GM12864 (cell line): ENCODE results near the gene SIL1.
"Not testable (repeated sequence)": the region's sequence is repeated elsewhere in the genome, so short reads cannot be mapped to it uniquely, and the experiment has no call there.

Experiments used
- DNase-seq: peaks from one replicate; pipeline ENCODE4 v3.0.0-alpha.2; 2011; ENCODE audit warnings: low read depth
- H3K4me3 ChIP-seq: 2 replicates; pipeline ENCODE4 v1.5.1; 2011; ENCODE audit warnings: mild to moderate bottlenecking, low read depth, low read length, control low read depth
- TF ChIP-seq, protein P1 (sequence below): IDR thresholded peaks from 2 replicates; pipeline ENCODE4 v1.5.1; 2011; ENCODE audit warnings: low read depth, mild to moderate bottlenecking, moderate library complexity, low read length, control low read depth, inconsistent platforms; ENCODE audit errors: missing control alignments

The SIL1 gene

DNA sequence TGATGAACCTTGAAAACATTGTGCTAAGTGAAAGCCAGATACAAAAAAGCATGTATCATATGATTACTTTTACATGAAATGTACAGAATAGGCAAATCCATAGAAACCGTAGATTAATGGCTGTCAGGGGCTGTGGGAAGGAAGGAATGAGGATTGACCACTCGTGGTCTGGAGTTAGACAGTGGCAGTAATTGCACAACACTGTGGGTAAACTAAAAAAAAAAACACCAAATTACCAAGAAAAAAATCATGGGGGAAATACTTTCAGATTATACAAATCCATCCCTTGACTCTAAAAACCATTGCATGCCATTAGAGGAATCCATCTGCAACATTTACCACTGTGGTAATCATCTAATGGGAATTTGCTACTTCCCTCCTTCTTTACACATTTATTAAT, 140.0 kb downstream of the SIL1 start:
- TF ChIP-seq, protein P1, sequence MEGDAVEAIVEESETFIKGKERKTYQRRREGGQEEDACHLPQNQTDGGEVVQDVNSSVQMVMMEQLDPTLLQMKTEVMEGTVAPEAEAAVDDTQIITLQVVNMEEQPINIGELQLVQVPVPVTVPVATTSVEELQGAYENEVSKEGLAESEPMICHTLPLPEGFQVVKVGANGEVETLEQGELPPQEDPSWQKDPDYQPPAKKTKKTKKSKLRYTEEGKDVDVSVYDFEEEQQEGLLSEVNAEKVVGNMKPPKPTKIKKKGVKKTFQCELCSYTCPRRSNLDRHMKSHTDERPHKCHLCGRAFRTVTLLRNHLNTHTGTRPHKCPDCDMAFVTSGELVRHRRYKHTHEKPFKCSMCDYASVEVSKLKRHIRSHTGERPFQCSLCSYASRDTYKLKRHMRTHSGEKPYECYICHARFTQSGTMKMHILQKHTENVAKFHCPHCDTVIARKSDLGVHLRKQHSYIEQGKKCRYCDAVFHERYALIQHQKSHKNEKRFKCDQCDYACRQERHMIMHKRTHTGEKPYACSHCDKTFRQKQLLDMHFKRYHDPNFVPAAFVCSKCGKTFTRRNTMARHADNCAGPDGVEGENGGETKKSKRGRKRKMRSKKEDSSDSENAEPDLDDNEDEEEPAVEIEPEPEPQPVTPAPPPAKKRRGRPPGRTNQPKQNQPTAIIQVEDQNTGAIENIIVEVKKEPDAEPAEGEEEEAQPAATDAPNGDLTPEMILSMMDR = no peak
- H3K4me3 ChIP-seq = no peak overlapping the region
- DNase-seq = no peak

DNA sequence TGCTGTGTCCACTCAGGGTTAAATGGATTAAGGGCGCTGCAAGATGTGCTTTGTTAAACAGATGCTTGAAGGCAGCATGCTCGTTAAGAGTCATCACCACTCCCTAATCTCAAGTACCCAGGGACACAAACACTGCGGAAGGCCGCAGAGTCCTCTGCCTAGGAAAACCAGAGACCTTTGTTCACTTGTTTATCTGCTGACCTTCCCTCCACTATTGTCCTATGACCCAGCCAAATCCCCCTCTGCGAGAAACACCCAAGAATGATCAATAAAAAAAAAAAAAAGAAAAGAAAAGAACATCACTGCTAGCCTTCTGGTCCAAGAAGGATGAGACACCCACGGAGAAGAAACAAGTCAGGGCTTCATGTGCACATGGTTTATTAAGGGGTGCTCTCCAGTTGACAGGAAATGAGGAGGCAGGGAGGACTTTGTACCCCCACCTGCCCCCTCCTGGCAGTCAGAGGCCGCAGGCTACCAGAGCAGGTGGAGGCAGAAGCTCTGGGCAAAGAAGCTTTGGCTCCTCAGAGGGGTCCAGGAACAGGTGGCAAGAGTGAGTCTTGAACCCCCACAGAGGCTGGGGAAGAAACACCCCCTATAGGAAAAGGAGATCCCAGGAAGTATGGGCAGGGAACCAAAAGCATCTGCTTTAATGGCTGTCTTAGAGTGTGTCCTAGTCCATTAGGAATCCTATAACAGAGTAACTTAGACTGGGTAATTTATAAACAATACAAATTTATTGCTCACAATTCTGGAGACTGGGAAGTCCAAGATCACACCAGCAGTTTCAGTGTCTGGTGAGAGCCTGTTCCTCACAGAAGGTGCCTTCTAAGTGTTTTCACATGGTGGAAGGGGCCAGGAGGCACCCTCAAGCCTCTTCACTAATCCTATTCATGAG, 140.9 kb downstream of the SIL1 start:
- DNase-seq, H3K4me3 ChIP-seq: not testable (repeated sequence)

DNA sequence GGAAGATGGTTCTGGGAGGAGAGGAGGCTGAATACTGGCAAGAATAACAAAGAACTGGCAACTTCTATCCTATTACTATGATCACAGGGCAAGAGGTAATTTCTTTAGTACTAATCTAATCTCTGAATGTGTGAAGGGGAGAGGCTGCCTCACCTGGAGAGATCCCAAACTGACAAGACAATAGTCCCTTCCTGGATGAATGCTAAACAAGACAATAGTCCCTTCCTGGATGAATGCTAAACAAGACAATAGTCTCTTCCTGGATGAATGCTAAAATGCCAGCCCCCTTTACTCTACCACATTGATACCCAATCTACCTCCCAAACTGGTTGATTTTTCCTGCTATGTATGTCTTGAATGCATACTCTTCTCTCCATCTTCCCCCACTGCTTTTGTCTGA, 145.2 kb downstream of the SIL1 start:
- H3K4me3 ChIP-seq = no peak overlapping the region
- no peak for DNase-seq
- TF ChIP-seq, protein P1 = no peak

DNA sequence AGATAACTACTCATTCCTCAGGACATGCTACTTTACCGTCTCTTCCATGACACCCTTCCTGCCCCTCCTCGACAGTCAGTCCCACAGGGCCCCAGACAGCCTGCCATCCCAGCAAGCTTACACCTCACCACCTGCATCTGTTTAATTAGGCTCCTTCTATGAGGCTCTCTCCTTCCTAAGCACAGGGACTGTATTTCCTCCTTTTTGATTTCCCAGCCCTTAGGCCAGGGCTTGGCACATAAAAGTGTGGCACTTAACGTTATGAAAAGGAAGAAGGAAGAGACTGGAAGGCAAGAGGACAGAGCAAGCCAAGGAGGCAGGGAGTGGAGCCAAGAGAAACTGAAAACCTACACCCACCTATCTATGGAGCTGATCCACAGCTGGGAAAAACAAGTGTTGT, 146.8 kb downstream of the SIL1 start:
- no peak overlapping the region for H3K4me3 ChIP-seq
- DNase-seq = no peak
- TF ChIP-seq, protein P1 = no peak

DNA sequence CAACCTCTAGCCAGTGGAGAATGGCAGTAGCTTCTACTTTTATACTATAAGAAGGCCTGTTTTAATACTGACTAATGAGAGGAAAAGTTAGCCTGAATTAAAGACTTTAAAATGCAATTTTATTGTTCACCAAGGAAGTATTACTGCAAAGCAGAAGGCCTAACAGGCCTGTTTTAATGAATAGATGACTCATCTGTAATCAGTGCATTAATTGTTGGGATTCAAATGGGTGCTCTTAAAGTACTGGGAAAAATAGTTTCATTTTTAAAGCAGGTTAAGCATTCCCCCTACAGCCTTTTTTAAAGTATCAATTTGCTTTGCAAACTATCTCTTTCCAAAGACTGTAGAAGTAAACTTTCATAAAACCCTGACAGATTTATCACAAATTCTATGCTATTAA, 147.7 kb downstream of the SIL1 start:
- TF ChIP-seq, protein P1 = no peak
- no peak for DNase-seq
- no peak overlapping the region for H3K4me3 ChIP-seq

DNA sequence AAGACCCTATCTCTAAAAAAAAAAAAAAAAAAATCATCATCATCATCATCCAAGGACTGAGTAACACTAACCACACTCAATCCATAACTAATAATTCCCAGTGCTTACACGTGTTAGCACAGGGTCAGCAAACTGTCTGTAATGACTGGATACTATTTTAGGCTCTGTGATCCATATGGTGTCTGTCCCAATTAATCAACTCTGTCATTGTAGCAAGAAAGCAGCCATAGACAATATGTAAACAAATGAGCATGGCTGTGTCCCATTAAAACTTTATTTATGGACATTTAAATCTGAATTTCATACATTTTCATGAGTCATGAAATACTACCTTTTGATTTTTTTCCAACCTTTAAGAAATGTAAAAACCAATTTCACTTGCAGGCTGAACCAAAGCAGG, 148.4 kb downstream of the SIL1 start:
- TF ChIP-seq, protein P1 = no peak
- no peak for DNase-seq
- no peak overlapping the region for H3K4me3 ChIP-seq

DNA sequence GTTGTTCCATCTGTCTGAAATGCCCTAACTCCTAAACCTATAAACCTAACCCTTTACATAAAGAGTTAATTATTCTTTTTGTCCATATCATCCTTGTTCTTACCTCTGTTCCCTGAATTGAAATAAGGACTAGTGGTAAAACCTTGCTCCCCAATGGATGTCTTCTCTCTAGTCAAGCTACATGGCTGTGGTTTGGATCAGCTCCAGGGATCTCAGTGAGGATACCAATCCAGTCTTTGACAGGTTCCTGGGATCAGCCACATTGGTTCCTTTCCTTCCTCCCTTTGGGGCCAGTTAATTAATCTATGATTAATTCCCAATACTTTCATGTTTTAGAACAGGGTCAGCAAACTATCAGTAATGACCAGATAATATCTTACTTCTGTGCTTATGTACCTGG, 151.6 kb downstream of the SIL1 start:
- TF ChIP-seq, protein P1 = no peak
- DNase-seq = no peak

More for the DNA sequence above, 151.6 kb downstream of the SIL1 start:
- H3K4me3 ChIP-seq = no peak overlapping the region
